Glomerular visceral epithelial cell (primary cell): ENCODE measurements around the gene ITPRID2.
A peak's percentile ranks its signal among the peaks of the same experiment; 100 is the strongest.

Experiments
- DNase-seq: peaks from one replicate; pipeline ENCODE4 v3.0.0-alpha.2; 2016; ENCODE audit errors: extremely low spot score

ITPRID2 gene

DNA sequence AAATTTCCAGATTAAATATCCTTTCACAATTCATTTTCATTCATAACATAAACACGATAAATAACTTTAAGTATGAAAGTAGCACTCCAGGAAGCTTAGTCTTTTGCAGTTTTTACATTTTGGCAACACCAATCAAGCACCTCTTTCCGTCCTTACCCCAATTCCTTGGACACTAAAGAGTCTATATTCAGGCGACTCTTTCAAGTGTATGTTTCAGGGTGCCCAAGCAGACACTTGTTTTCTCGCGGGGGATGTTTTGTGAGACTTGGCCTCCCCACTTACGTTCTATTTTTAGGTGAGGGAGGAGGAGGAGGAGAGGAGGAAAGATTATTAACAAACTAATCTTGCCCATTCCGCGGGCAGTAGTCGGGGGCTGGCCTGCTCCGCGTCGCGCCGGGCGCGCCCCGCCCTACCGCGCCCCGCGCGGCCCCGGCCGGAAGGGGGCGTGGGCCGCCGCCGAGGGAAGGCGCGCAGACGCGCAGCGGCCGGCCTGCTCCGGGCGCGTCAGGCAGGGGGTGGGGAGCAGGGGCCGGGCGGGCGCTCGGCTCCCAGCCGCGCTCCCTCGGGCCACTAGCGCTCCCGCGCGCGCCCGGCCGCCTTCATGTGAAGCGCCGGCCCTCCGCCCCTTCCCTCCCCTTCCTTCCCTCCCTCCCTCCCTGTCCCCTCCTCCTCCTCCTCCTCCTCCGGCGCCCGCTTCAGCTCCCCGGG, at the start of gene ITPRID2:
TSS of gene ITPRID2 (plus strand) at position 473 of the 708 bp plus-strand sequence. CDS start 337 bp downstream, outside the sequence.
- DNase-seq: peak; percentile 95

DNA sequence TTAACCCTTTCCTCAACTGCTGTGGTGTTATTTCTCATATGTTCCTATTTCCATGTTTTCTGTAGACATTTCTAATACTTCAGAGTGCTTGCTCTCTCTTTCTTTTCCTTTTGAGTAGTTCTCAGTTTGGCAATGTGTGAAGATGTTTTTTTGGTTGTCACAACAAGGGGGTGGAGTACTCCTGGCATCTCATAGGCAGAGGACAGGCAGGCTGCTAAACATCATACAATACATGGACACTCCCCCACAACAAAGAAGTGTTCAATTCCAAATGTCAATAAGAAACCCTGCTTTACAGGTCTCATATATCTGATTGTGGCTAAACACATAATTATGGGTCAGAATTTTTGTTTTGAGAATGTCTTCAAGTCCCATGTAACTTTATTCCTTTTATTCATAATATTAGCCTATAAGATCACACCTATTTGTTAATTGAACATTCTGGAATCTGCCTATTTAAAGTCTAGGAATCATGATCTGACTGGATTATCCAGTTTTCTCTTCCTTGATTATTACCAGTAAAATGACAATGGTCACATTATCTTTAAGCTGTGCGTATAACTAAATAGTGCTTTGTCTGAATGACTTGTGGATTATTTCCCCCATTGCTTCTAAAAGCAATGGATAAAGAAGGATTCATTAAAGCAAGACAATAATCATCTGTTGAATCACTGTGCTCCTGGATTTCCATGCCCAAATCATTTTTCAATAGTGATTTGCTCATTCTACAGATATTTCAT, 46.8 kb upstream of the ITPRID2 start:
- no peak for DNase-seq

DNA sequence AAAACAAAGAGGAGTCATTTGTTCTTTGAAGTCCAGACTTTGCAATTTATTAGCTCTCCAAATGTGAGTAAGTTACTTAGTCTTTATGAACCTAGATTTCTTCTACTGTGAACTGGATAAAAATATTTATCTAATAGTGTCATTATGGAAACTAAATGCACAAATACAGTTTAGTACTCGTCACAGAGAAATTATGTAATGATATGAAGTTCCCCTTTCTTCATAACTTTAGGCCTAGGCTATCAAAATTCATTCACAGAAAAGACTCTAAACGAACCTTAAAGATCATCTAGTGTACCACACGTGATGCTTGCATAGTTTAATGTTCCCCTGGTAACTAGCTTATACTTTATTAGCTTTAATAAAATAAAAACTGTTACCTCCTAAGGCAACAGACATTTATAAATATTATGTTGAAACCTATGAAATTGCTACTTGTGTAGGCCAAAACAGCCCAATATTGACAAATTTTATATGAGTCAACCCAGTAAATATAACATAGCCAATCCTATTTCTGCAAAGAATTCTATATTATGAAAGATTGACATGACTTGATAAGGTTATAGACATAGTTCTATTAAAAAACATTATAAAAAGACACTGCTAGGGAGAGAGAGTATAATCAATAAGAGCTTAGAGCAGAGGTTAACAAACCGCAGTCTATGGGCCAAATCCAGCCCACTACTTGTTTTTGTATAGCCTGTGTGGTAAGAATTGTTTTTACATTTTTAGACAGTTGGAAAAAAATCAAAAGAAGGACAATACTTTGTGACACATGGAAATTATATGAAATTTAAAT, 44.9 kb upstream of the ITPRID2 start:
- DNase-seq: no peak

DNA sequence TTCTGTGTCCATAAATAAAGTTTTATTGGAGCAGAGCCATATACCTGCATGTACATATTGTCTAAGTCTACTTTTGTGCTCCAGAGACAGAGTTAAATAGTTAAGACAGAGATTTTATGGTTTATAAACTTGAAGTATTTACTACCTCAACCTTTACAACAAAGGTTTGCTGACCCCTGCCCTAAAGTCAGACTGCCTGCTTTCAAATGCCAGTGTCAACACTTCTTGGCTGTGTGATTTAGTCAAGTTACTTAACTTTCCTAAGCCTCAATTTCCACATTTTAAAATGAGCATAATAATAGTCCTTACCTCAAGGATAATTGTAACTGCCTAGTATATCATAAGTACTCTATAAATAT, 44.4 kb upstream of the ITPRID2 start:
- no peak for DNase-seq

DNA sequence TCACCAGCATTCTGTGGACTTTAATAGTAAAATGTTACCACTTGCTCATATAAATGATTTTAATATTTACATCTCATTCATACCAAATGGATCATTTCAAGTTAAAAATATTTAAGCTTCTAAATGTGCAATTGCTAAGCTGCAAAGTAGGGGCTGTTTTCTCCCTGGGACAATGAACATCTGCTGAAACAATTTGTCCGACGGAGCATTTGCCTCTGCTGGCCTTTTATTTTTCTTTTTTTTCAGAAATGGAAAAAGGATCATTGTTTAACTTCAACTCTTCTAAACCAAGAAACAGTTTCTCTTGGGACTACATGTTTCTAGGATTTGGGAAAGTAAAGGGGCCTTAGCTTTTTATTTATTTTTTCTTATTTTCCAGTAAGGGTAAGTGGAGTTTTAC, 43.8 kb upstream of the ITPRID2 start:
- no peak for DNase-seq

DNA sequence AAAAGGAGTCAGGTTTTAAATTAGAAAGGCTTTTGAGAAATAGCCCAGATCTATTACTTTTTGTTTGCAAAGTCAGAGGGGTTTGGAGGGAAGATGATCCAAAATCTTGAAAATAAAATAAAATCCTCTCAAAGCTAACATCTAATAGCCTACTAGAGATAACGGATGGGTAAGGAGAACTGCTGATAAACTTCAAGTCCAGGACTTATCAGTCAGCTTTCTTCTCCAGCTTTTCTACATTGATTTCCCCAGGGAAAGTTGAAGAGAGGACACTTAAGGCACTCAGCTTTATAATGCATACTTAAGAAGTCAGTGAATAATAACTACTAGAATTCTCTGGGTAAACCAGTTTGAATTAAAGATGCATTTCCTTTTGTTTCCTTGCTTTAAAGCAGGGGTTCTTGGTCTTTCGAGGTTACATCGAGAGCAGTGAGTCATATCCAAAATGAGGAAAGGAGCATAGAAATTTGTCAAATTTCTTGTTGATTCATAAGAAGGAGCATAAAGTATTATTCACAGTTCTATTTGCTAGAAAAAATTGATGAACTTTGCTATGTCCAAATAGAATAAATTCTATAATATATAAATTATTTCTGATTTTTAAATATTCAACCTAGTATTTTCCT, 43.2 kb upstream of the ITPRID2 start:
- no peak for DNase-seq

DNA sequence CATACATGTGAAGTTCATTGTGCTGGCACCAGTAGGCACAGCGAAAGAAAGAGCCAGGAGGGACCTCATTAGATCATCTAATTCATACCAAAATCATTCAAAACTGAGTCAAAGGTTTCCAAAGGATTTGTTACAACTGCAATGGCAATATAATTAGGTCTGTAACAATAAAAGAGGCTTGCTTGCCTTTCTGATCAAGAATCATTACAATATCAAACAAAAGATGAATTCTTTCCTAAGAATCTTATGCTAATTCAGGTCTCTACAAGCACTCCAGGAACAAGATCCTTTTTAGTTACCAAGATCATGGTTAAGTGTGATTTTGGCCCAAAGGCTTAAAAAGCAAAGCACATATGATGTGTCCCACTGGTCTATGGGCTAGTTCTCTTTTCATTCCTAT, 41.9 kb upstream of the ITPRID2 start:
- no peak for DNase-seq

DNA sequence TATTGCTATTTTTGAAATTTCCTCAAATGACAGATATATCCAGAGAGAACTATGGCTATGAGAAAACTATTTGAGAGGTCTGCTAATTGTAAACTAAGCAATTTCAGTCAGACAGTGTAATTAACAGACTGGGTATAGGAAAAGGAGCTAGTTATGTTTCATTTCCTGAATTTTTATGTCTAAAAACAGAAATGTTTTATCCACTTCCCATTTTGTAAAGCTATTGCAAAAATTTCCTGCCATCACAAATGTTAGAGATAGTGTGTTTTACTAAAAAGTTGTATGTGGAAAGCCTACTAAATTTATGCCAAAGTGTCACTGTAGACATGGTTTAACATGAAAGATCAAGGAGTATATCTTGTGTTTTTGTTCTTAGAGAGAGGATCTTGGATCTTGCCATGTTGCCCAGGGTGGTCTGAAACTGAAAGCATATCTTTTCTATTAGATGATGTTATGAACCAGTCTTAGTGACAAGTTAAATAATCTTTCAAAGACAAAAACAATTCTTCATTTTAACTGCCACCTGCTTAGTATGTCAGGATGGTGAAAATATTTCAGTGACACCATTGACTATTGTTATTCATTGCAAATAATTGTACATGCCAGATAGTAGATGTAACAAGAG, 40.5 kb upstream of the ITPRID2 start:
- no peak for DNase-seq

DNA sequence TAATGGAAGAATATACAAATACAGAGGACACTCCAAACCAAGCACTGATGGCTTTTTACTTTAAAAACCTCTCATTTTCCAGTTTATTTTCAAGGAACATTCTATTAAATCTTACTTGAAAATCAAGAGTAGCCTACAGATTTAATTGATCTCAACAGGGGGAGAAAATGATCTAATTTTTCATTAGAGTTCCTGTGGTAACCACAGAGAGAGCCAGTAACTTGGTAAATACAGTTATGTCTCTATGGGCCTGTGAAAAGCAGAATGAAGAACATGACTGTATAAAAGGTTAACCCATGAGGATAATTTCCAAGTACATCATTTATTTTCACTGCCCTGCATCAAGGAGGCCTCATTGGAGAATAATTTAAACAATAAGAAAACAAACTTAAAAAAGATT, 39.8 kb upstream of the ITPRID2 start:
- no peak for DNase-seq

DNA sequence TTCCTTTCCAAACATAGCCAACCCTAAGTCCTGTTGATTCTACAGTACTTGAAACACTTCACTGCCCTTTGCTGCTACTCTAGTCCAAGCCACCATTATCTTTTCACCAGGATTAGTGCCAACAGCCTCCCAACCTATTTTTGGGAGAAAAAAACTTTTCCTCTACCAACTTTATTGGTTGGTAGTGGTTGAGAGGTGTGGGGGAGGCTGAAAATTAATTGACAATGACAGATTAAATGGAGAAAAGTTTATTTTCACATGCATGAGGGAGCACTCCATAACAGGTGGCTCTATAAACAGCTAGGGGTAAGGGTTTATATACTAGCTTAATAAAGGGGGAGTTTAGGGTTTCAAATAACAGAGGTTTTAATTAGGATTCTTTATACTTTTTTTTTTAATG, 37.8 kb upstream of the ITPRID2 start:
- DNase-seq: no peak

DNA sequence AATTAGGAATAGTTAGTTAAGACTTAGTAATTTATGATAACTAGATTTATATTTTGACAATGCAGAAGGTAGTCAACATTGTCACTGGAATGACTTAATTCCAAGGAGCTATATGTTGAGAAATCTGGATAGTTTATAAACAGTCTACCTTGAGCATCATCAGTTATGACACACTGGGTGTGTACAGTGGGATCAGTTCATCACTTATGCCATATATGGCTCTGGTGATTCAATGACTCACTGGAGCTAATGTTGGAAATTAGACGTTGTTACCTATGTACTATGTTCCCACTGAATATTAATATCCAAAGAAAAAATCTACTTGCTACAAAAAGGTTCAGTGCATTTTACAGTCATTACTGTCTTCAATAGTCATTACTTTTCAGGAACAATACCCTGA, 34.0 kb upstream of the ITPRID2 start:
- DNase-seq: no peak

DNA sequence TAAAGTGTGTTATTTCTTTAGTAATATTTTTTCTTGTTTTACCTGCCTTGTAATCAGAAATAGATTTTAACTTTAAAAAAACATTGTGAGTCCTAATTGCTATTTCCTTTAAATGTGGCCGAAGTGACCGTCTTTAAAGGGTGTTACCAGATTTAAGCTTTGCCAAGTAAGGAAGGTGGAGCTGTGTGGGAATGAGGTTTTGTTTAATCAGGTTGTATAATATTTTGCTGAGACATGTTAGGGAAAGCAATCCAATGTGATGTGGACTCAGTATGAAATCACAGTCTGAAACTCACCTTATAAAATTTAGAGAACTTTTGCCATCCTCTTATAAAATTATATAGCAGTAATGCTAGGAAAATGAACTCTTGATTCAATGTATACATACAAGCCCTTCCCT, 32.9 kb upstream of the ITPRID2 start:
- DNase-seq: no peak

DNA sequence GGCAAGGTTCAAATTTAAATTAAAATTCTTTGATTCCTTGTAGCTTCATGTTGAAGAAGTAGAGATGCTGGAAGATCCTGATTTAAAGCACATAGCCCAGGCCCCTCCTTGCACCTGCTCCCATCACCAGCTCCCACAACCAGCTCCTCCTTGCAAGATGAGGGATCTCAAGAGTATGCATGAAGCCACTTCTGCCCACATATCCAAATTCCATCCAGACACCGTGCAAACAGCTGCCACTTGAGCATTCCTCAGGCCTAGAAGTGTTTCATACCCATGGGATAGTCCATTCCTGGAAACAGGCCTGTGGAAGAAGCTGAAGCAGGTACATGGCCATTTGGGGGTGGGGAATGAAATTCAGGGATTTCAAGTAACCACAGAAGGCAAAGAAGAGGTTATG, 32.4 kb upstream of the ITPRID2 start:
- DNase-seq: no peak

DNA sequence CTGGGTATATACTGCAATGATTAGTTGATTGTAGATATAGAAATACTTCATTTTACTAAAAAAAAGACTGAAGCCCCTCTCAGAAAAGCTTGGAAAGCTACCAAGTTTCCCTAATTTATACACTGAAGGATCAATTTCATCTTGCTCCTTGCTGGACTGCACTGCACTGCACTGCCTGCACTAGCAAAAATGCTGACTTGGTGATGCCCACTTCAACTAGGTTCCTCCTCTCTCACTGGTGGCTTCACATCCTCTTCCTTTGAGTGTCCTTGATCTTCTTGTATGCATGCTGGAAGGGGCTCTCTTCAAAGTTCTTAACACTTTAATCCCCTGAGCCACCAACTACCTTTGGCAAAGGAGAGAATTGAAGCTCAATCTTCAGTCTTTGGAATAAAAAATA, 31.7 kb upstream of the ITPRID2 start:
- no peak for DNase-seq

DNA sequence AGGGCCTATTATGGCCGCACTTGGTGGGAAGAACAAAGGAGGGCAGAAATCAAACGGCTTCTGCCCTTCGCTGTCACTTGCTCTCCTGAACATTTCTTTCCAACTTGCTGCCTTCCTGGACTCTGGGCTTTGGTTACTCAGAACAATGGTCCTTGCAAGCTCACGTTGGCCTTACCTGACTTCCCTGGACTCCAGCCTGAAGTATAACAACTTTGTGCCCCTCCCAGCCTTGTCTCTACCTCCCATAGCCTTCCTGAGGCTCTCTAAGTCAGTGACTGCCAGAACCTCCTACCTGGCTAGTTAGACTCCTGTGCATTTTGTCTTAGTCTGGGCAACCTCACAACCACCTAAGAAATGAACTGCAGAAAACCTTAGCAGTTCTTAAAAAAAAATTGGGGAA, 30.2 kb upstream of the ITPRID2 start:
- DNase-seq: no peak

DNA sequence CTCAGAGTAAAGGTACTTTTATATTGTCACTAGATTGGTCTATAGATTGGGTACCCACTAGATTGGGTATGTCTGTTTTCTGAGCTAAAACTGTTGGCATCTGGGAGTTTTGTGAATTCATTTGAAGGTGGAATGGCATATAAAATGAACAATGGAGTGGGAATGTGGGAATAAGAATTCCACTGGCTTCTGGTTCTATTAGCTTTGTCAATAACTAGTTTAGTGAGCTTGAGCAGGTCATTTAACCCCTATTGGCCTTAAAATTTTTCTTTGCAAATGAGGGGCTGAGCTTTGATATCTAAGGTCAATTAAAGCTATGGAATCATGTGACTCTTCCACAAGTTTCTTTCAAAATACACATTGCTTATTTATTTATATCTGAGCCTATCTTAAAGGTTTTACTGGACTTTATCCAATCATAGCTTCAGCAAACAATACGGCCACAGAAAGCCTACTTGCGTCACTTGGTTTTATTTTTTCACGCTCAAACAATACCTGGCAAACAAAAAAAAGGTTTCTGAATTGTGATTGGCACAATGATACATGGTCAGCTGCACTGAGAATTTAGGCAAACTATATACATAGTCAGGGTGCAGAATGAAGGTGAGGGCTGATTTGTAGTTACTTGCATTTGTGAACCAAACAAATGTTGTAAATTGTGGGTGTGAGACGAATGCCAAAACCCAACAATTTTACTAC, 28.8 kb upstream of the ITPRID2 start:
- no peak for DNase-seq

DNA sequence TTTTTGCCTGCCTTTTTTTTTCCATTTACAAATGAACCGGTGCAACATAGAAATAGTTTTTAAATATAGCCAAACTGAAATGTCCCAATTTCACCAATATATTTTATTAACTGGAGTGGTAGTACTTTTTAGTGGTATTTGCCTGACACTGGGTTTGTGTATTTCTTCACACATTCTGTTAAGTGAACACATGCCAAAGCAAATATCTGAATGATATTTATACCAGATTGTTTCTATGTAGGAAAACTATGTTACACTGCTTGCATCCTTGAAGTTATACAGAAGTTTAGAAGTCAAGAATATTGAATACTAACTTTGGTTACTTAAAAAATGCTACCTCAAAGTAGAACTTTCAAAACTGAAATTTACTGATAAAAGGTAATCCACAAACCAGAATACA, 19.4 kb upstream of the ITPRID2 start:
- no peak for DNase-seq

DNA sequence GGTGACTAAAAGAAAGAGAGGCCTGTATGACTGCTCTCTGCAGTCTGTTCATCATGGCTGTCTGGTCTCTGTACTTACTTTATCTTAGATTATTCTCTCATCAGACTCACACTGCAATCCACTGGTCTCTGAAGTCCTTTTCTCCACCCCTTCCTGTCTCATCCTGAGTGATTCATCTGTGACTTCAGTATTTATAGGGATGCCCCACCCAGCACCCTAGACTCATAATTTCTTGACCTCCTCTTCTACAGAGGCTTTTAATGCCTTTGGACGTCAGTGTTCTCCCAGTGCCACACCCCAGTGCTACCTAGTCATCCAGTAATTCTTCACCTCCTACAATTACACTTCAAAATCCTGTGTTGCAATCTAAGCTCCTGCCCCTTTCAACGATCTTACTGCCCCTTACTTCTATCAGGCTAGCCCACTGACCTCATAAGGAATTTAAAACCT, 14.9 kb upstream of the ITPRID2 start:
- DNase-seq: peak; percentile 23

DNA sequence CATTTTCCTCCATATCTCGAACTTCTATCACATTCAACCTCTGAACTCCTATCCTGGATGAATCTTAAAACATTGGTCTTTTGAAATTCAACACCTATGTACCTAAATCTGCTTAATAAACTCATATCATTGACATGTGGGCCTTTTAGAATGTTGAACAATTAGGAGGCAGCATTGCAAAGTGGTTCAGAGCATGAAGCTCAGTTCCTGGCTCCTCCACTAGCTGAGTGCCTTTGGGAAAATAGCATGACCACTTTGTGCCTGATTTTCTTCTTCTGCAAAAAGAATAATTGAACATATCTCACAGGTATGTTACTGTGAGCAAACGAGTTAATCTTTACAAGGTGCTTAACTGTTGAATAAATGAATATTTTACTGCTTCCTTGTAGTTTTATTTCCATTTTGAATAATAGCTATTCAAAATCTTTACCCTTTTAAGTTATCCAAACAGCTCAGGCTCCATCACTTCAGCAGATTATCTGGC, 14.3 kb upstream of the ITPRID2 start:
- DNase-seq: no peak

DNA sequence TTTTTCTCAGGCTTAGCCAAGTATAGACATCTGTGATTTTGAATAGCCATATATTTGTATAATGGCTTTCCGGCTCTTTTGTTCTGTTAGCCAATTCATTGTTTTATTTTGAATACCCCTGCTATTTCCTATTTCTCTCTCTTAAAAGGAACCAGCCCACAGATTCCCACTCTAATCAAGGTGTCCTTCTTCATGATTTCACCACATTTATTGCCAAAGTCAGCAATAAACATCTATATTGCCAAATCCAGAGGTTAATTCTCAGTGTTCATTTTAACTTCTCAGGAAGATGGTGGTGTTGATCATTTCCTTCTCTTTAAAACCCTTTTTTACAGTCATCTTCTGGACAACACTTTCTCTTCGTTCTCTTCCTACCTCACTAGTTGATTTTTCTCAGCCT, 13.1 kb upstream of the ITPRID2 start:
- DNase-seq: no peak

DNA sequence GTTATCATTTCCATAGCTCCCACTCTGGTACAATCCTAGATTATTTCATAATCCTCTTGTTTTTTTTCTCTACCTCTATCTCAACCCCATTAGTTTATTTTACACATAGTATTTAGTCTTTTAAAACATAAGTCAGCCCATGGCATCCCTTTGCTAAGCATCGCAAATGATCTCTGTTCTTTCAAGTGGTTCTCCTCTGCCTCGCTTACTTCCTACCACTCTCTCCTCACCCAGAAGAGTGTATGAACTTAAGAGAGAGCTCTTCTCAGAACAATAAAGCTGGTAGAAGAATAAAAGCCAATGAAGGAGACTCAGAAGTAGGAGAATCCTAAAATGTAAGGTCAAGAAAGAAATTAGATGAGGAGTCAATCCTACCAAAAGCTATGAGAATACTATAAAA, 12.2 kb upstream of the ITPRID2 start:
- no peak for DNase-seq
